B cell (primary cell): Measurements from ENCODE around the gene MEAK7. TPM values are rescaled to one million over a fixed set of nuclear protein-coding genes. Genes with fewer than 3 reads are reported as not detected.

Source experiments
- ATAC-seq: fragments of 200-7000 bp; cut with Tn5 transposase; one replicate; pipeline ENCODE4 v1.10.0; 2021; ENCODE audit warnings: low read depth, mild to moderate bottlenecking, moderate number of reproducible peaks, moderate library complexity
- CTCF ChIA-PET: fragments of 350-600 bp; sonication (Branson Sonifier 250); formaldehyde crosslinking; loops from one replicate; lab custom pipeline; 2021; ENCODE audit warnings: antibody characterized with exemption, inconsistent platforms; lab: Charles Lee
- POLR2A ChIA-PET: fragments of 350-600 bp; sonication (Branson Sonifier 250); formaldehyde crosslinking; loops from one replicate; lab custom pipeline; 2021; ENCODE audit warnings: antibody characterized with exemption; lab: Charles Lee
- DNase-seq: peaks from one replicate; pipeline ENCODE4 v3.0.0; 2013
- H2AFZ ChIP-seq: 2 replicates; pipeline ENCODE4 v1.6.1; 2012; ENCODE audit warnings: mild to moderate bottlenecking, low read depth, low read length; ENCODE audit not compliant: insufficient read depth, poor library complexity, severe bottlenecking
- H3K27ac ChIP-seq, 2 donors: 1 replicate in 1 of 2; 2 replicates in 1 of 2; pipeline ENCODE4 v1.5.1; 2012 to 2013; ENCODE audit warnings: low read length in 2 of 2, mild to moderate bottlenecking in 2 of 2, moderate library complexity in 1 of 2
- H3K27me3 ChIP-seq, 4 experiments: fragments of 200-600 bp in 1 of 4; sonication (generic) in 1 of 4; replicated peaks in 1 of 4; 1 replicate in 2 of 4; 2 replicates in 2 of 4; pipeline versions ENCODE4 v1.6.1 to v1.7.0; 2013 to 2016; ENCODE audit warnings: low read length in 3 of 4, mild to moderate bottlenecking in 2 of 4, mixed read lengths in 1 of 4, moderate library complexity in 1 of 4; ENCODE audit not compliant: insufficient read depth in 4 of 4, control insufficient read depth in 3 of 4; ENCODE audit errors: control extremely low read depth in 1 of 4
- H3K36me3 ChIP-seq, 2 experiments: replicated peaks in 1 of 2; 1 replicate in 1 of 2; 2 replicates in 1 of 2; pipeline versions ENCODE4 v1.6.1 to v1.7.1; 2013; ENCODE audit warnings: low read length in 1 of 2; ENCODE audit not compliant: insufficient read depth in 2 of 2, control insufficient read depth in 1 of 2; ENCODE audit errors: control extremely low read depth in 1 of 2, extremely low read depth in 1 of 2
- H3K4me1 ChIP-seq, 2 donors: fragments of 200-600 bp in 1 of 2; sonication (generic) in 1 of 2; 1 replicate in 1 of 2; 2 replicates in 1 of 2; pipeline versions ENCODE4 v1.5.1 to v1.6.1; 2013 to 2017; ENCODE audit warnings: low read length in 2 of 2; ENCODE audit not compliant: control insufficient read depth in 2 of 2, insufficient read depth in 2 of 2
- H3K4me2 ChIP-seq: replicated peaks from 2 replicates; pipeline ENCODE3; 2012; ENCODE audit warnings: mild to moderate bottlenecking, low read depth, low read length; ENCODE audit not compliant: poor library complexity, severe bottlenecking
- H3K4me3 ChIP-seq, 5 experiments: fragments of 200-600 bp in 1 of 5; sonication (generic) in 1 of 5; 1 replicate in 3 of 5; 2 replicates in 2 of 5; pipeline versions ENCODE4 v1.5.1 to v1.7.0; 2011 to 2016; ENCODE audit warnings: low read length in 4 of 5, mild to moderate bottlenecking in 4 of 5, low read depth in 2 of 5, control low read depth in 1 of 5, moderate library complexity in 1 of 5; ENCODE audit not compliant: insufficient read depth in 1 of 5; ENCODE audit errors: control extremely low read depth in 1 of 5, extremely low read depth in 1 of 5
- H3K79me2 ChIP-seq: fragments of 200-600 bp; sonication (generic); one replicate; pipeline ENCODE4 v1.6.0; 2016; ENCODE audit warnings: low read length; ENCODE audit not compliant: control insufficient read depth, insufficient read depth
- H3K9ac ChIP-seq: fragments of 200-600 bp; sonication (generic); 2 replicates; pipeline ENCODE4 v1.6.1; 2017; ENCODE audit warnings: mild to moderate bottlenecking, low read length, moderate library complexity
- H3K9me3 ChIP-seq, 3 donors: one replicate each; pipeline versions ENCODE4 v1.6.1 to v1.7.1; 2013; ENCODE audit warnings: low read length in 2 of 3; ENCODE audit not compliant: control insufficient read depth in 2 of 3, insufficient read depth in 1 of 3; ENCODE audit errors: control extremely low read depth in 1 of 3
- H4K20me1 ChIP-seq: 2 replicates; pipeline ENCODE4 v1.6.0; 2012; ENCODE audit warnings: mild to moderate bottlenecking, low read length; ENCODE audit not compliant: insufficient read depth, control insufficient read depth, poor library complexity, severe bottlenecking
- H3K27ac Mint-ChIP-seq: one replicate; pipeline ENCODE4 v1.8.0; 2021; ENCODE audit warnings: mixed read lengths
- H3K27me3 Mint-ChIP-seq: one replicate; pipeline ENCODE4 v1.8.0; 2021; ENCODE audit warnings: mixed read lengths
- H3K4me1 Mint-ChIP-seq: one replicate; pipeline ENCODE4 v1.8.0; 2021; ENCODE audit warnings: mixed read lengths
- H3K4me3 Mint-ChIP-seq: one replicate; pipeline ENCODE4 v1.8.0; 2021; ENCODE audit warnings: mixed read lengths
- H3K9me3 Mint-ChIP-seq: one replicate; pipeline ENCODE4 v1.8.0; 2022; ENCODE audit warnings: mixed read lengths; ENCODE audit not compliant: insufficient read depth
- CTCF ChIP-seq: fragments of 200-600 bp; IDR thresholded peaks from one replicate; pipeline ENCODE4 v1.8.0; 2022; ENCODE audit warnings: antibody characterized with exemption, mild to moderate bottlenecking
- EZH2 ChIP-seq: IDR thresholded peaks from 2 replicates; pipeline ENCODE4 v1.6.1; 2012; ENCODE audit warnings: borderline replicate concordance, low read depth, mild to moderate bottlenecking, moderate library complexity, low read length; ENCODE audit not compliant: insufficient read depth, poor library complexity, severe bottlenecking
- WGBS: methylation state at CpG from one replicate; pipeline ENCODE4 v1.1.5; 2013; ENCODE audit warnings: missing lambda C conversion rate; ENCODE audit not compliant: insufficient coverage; 5-methylcytosine and 5-hydroxymethylcytosine counted together
- intact Hi-C: fragments of 100-400 bp; cut with micrococcal nuclease; formaldehyde crosslinking; loops from one replicate; pipeline ENCODE4 v1.10.0; 2022
- polyA plus RNA-seq: library from polyadenylated mRNA; depleted of rRNA; stranded (reverse); fragments of >200 nt; gene quantifications from 2 replicates; pipeline ENCODE4 v1.2.3, GENCODE V29; 2012
- total RNA-seq, 2 donors: library from RNA; stranded (reverse); fragments of 120-200 nt in 1 of 2; gene quantifications; 1 replicate in 1 of 2; 2 replicates in 1 of 2; pipeline versions ENCODE4 v1.2.3 to v1.2.4, GENCODE V29; 2013 to 2022

MEAK7 gene
- total and polyA plus RNA-seq, 2 donors (not counting 1 experiment from before 2014, with no cell fraction given): 3.9 to 19.3 TPM

GRCh38 chr16:84548508-84548907 is 44.0 kb upstream of the MEAK7 start:
- peaks cover 11% of the 10 kb centered on the region for H3K27me3 Mint-ChIP-seq
- Histone ChIP-seq H2AFZ (no peak overlapping the region), H3K9me3 (no peaks in the 10 kb centered on the region), H3K79me2 (no peaks in the 10 kb centered on the region), H3K9ac (no peak overlapping the region), H3K4me3 (no peak overlapping the region), H3K36me3 (no peaks in the 10 kb centered on the region), H3K4me2 (no peak overlapping the region), H3K27me3 (peaks cover 0 to 13% (median 5%) of the 10 kb centered on the region in 4 experiments), H4K20me1 (no peaks in the 10 kb centered on the region), H3K27ac (no peak overlapping the region), H3K4me1 (peaks cover 10 to 18% of the 10 kb centered on the region in 2 donors)
- WGBS: 100% methylated on average over 1 of the region's 8 CpGs
- CTCF ChIA-PET: no interaction called here
- DNase-seq (no peak), ATAC-seq (no peak)
- H3K4me3 Mint-ChIP-seq: no peak overlapping the region
- TF ChIP-seq CTCF (no peak), EZH2 (no peak)
- intact Hi-C loops: no loop called here
- peaks cover 17% of the 10 kb centered on the region for H3K4me1 Mint-ChIP-seq
- no peaks in the 10 kb centered on the region for H3K9me3 Mint-ChIP-seq
- POLR2A ChIA-PET: no interaction called here
- no peak overlapping the region for H3K27ac Mint-ChIP-seq

- no peak overlapping the region for H3K27ac Mint-ChIP-seq
- WGBS: 77% methylated on average over 9 of the region's 12 CpGs
- intact Hi-C loops: no loop called here
- no peak overlapping the region for H2AFZ ChIP-seq
- H3K27me3 ChIP-seq: peaks cover 0 to 13% (median 5%) of the 10 kb centered on the region in 4 experiments
- no peaks in the 10 kb centered on the region for H3K79me2 ChIP-seq
- TF ChIP-seq EZH2 (no peak), CTCF (no peak)
- H3K4me2 ChIP-seq: no peak overlapping the region
- no peak overlapping the region for H3K9ac ChIP-seq
- H3K9me3 ChIP-seq: no peaks in the 10 kb centered on the region
- no peak overlapping the region for H3K4me3 ChIP-seq
- no peaks in the 10 kb centered on the region for H4K20me1 ChIP-seq
- DNase-seq (no peak), ATAC-seq (no peak)
- H3K4me3 Mint-ChIP-seq: no peak overlapping the region
- peaks cover 13% of the 10 kb centered on the region for H3K4me1 Mint-ChIP-seq
- H3K27me3 Mint-ChIP-seq: peaks cover 11% of the 10 kb centered on the region
- H3K27ac ChIP-seq: no peak overlapping the region
- no peaks in the 10 kb centered on the region for H3K36me3 ChIP-seq
- ChIA-PET POLR2A (no interaction called here), CTCF (no interaction called here)
- no peaks in the 10 kb centered on the region for H3K9me3 Mint-ChIP-seq
- peaks cover 10 to 18% of the 10 kb centered on the region in 2 donors for H3K4me1 ChIP-seq
Measured at GRCh38 chr16:84547546-84548061, 43.1 kb upstream of the MEAK7 start.
